ENCODE results near the gene PNPLA2.

The PNPLA2 gene

DNA sequence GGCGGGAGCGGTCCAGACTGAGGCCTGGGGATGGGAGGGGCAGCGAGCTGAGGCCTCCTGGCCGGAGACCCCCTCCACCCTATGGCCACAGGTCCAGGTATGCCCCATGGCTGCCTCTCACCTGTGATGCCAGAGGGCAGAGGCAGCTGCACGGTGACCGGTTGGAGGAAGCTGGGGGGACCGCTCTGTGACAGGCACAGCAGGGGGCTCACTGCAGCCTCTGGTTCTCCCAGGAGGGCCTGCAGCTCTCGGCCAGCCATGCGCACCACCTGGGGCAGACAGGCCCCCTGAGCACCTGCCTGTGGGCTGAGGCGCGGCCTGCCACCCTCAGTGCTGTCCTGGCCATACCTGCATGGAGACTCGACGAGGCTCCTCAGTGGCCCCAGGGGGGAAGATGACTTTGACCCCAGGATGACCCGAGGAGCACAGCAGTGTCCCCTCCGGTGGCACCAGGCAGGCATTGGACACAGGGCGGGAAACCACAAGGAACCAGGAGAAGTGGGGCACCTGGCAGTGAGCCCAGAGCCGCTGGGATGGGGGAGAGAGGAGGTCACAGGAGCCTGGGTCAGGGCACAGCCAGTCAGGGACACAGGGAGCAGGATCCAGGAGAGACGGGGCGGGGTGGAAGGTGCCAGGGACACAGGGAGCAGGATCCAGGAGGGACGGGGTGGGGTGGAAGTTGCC lies 17.5 kb upstream of the PNPLA2 start:
- Histone ChIP-seq H3K4me1 (peaks cover 0 to 36% (median 27%) of the 10 kb centered on the region in 4 donors), H3K4me3 (no peak overlapping the region)

GRCh38 chr11:802018-802617 lies 16.6 kb upstream of the PNPLA2 start:
- Histone ChIP-seq H3K36me3 (peaks cover 0 to 42% (median 8%) of the 10 kb centered on the region in 3 donors), H3K27me3 (no peaks in the 10 kb centered on the region), H3K9me3 (no peaks in the 10 kb centered on the region), H3K4me1 (peaks cover 0 to 28% (median 19%) of the 10 kb centered on the region in 4 donors), H3K27ac (no peak overlapping the region), H3K4me3 (no peak overlapping the region)
- no peak for DNase-seq
- intact Hi-C loops (cut with DNase I; ENCODE audit: low total_unique reads) = loop anchor here (10.0 kb wide), 1 partner anchor 227 kb away; the partner anchor contains the start of gene PHRF1
- TF ChIP-seq, protein P1, sequence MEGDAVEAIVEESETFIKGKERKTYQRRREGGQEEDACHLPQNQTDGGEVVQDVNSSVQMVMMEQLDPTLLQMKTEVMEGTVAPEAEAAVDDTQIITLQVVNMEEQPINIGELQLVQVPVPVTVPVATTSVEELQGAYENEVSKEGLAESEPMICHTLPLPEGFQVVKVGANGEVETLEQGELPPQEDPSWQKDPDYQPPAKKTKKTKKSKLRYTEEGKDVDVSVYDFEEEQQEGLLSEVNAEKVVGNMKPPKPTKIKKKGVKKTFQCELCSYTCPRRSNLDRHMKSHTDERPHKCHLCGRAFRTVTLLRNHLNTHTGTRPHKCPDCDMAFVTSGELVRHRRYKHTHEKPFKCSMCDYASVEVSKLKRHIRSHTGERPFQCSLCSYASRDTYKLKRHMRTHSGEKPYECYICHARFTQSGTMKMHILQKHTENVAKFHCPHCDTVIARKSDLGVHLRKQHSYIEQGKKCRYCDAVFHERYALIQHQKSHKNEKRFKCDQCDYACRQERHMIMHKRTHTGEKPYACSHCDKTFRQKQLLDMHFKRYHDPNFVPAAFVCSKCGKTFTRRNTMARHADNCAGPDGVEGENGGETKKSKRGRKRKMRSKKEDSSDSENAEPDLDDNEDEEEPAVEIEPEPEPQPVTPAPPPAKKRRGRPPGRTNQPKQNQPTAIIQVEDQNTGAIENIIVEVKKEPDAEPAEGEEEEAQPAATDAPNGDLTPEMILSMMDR (IDR thresholded peaks at IDR 0.05) = no peak

More for the DNA sequence above, 17.5 kb upstream of the PNPLA2 start:
- H3K27me3 ChIP-seq = no peaks in the 10 kb centered on the region
- intact Hi-C loops (cut with DNase I; ENCODE audit: low total_unique reads) = loop anchor here (10.0 kb wide), 1 partner anchor 226 kb away; the partner anchor contains the start of gene PHRF1
- H3K27ac ChIP-seq = no peak overlapping the region
- TF ChIP-seq, protein P1 (IDR thresholded peaks at IDR 0.05) = no peak
- no peak for DNase-seq
- H3K9me3 ChIP-seq = no peaks in the 10 kb centered on the region
- H3K36me3 ChIP-seq = peaks cover 0 to 42% (median 8%) of the 10 kb centered on the region in 3 donors

DNA sequence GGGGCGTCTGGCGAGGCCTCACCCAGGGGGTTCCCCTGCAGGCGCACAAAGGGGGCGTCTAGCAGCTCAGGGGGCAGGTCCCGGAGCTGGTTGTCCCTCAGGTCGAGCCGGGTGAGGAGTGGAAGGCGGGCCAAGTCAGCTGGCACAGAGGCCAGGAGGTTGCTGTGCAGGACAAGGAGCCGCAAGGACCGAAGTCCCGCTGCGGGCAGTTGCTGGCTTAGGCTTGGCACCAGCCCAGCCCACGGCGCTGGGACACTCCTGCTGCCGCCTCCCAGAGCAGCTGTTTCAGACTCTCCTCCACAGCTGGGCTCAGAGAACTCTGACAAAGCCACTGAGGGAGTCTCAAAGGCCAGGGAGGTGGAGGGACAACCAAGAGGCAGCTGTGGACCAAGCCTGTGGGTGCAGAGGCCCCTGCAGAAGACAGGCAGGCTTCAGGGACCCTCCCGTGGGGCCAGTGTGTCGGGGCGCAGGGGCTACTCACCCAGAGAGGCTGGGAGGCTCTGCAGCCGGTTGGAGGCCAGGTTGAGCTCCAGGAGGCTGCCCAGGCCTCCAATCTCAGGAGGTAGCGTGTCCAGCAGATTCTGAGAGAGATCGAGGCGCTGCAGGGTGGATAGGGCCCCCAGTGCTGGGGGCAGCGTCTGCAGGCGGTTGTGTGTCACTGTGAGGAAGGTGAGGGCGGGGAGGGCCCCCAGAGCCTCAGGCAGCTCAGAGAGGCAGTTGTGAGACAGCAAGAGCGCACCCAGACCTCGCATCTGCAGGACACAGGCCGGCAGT lies 15.8 kb upstream of the PNPLA2 start:
- H3K27me3 ChIP-seq = no peaks in the 10 kb centered on the region
- no peak overlapping the region for H3K4me3 ChIP-seq
- peaks cover 0 to 25% (median 19%) of the 10 kb centered on the region in 4 donors for H3K4me1 ChIP-seq
- no peaks in the 10 kb centered on the region for H3K9me3 ChIP-seq
- intact Hi-C loops (cut with DNase I; ENCODE audit: low total_unique reads) = loop anchor here (10.0 kb wide), 1 partner anchor 228 kb away; the partner anchor contains the start of gene PHRF1
- no peak for DNase-seq
- TF ChIP-seq, protein P1 (IDR thresholded peaks at IDR 0.05) = no peak
- H3K36me3 ChIP-seq = peaks cover 0 to 42% (median 8%) of the 10 kb centered on the region in 3 donors
- no peak overlapping the region for H3K27ac ChIP-seq

GRCh38 chr11:803467-803742 lies 15.3 kb upstream of the PNPLA2 start:
- H3K4me1 ChIP-seq = peaks cover 0 to 28% (median 20%) of the 10 kb centered on the region in 4 donors
- DNase-seq = no peak
- H3K4me3 ChIP-seq = no peak overlapping the region
- H3K9me3 ChIP-seq = no peaks in the 10 kb centered on the region
- TF ChIP-seq, protein P1 (IDR thresholded peaks at IDR 0.05) = no peak
- intact Hi-C loops (cut with DNase I; ENCODE audit: low total_unique reads) = loop anchor here (10.0 kb wide), 1 partner anchor 229 kb away; the partner anchor contains the start of gene PHRF1
- no peak overlapping the region for H3K27ac ChIP-seq
- no peaks in the 10 kb centered on the region for H3K27me3 ChIP-seq
- peaks cover 0 to 42% (median 8%) of the 10 kb centered on the region in 3 donors for H3K36me3 ChIP-seq

DNA sequence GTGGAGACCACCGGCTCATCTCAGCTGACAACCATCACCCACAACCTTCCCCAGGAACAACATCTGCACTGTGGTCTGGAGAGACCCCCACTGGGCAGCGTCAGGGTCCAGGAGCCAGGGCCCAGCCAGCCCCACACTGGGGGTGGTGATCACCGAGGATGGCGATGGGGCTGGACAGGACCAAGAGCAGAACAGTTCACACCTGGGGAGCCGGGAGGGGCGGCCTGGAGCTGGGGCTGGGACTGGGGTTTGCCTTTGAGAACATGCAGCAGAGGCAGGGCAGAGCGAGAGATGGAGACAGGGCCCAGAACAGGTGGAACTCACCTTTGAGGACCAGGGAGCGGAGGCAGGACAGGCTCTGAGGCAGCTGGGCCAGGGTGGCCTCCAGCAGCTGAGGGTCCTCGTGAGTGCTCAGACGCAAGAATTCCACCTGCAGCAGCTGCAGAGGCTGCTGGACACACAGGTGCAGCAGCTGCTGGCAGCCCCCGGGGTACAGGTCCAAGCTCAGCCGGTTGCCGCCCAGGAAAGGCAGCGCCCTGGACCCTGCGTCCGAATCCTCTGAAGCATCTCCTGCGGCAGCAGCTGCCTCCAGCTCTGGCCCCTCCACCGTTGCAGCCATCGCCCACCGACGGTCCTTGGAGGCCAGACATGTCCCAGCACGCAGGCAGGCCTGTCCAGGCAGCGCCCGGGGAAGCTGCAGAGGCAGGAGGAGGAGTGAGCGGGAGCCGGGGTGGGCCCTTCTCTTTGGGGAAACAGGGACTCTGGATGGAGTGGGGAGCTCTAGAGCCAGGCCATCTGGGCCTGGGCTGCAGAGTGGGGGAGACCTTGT lies 14.7 kb upstream of the PNPLA2 start:
- Histone ChIP-seq H3K36me3 (peaks cover 0 to 42% (median 8%) of the 10 kb centered on the region in 3 donors), H3K4me3 (peak overlapping the region; percentile 59 to 66), H3K27ac (peak overlapping the region; percentile 83 to 93), H3K27me3 (no peaks in the 10 kb centered on the region), H3K4me1 (peaks cover 0 to 31% (median 24%) of the 10 kb centered on the region in 4 donors), H3K9me3 (no peaks in the 10 kb centered on the region)
- DNase-seq = no peak
- intact Hi-C loops (cut with DNase I; ENCODE audit: low total_unique reads) = loop anchor here (10.0 kb wide), 1 partner anchor 229 kb away; the partner anchor contains the start of gene PHRF1
- TF ChIP-seq, protein P1 (IDR thresholded peaks at IDR 0.05) = no peak

Measured in tibial artery (tissue), 4 donors.